DOHH2 (cell line): ENCODE results near the gene GYS2.

Source experiments
- H3F3A ChIP-seq: fragments of 200-600 bp; sonication (generic), shearing (Covaris generic); 2 replicates; pipeline ENCODE4 v1.6.0; 2016; ENCODE audit warnings: antibody characterized with exemption, mild to moderate bottlenecking; ENCODE audit not compliant: control insufficient read depth, insufficient read depth
- H3K27ac ChIP-seq: fragments of 200-600 bp; sonication (generic); 2 replicates; pipeline ENCODE4 v1.5.1; 2014; ENCODE audit warnings: low read depth, mild to moderate bottlenecking, low read length, moderate library complexity
- H3K27me3 ChIP-seq: fragments of 200-600 bp; sonication (generic); 2 replicates; pipeline ENCODE4 v1.6.1; 2014; ENCODE audit warnings: mild to moderate bottlenecking, low read length, mixed read lengths; ENCODE audit not compliant: control insufficient read depth
- H3K36me3 ChIP-seq: fragments of 200-600 bp; sonication (generic); 2 replicates; pipeline ENCODE4 v1.6.1; 2014; ENCODE audit warnings: mild to moderate bottlenecking, low read length, moderate library complexity, mixed read lengths; ENCODE audit not compliant: control insufficient read depth
- H3K4me1 ChIP-seq: fragments of 200-600 bp; sonication (generic); 2 replicates; pipeline ENCODE4 v1.6.1; 2014; ENCODE audit warnings: mild to moderate bottlenecking, low read length, mixed read lengths; ENCODE audit not compliant: control insufficient read depth
- H3K4me2 ChIP-seq: fragments of 200-600 bp; sonication (generic); 2 replicates; pipeline ENCODE4 v1.6.0; 2014; ENCODE audit warnings: mild to moderate bottlenecking, low read length, moderate library complexity
- H3K4me3 ChIP-seq: fragments of 200-600 bp; sonication (generic); 2 replicates; pipeline ENCODE4 v1.5.1; 2014; ENCODE audit warnings: mild to moderate bottlenecking, low read length, mixed read lengths
- H3K79me2 ChIP-seq: fragments of 200-600 bp; sonication (generic); 2 replicates; pipeline ENCODE4 v1.6.1; 2014; ENCODE audit warnings: mild to moderate bottlenecking, low read length, mixed read lengths; ENCODE audit not compliant: control insufficient read depth
- H3K9me2 ChIP-seq: fragments of 200-600 bp; sonication (generic); replicated peaks from 2 replicates; pipeline ENCODE4 v1.6.1; 2014; ENCODE audit warnings: mild to moderate bottlenecking, low read length, mixed read lengths; ENCODE audit not compliant: control insufficient read depth
- H3K9me3 ChIP-seq: fragments of 200-600 bp; sonication (generic); 2 replicates; pipeline ENCODE4 v1.6.1; 2014; ENCODE audit warnings: antibody characterized with exemption, low read length, mixed read lengths; ENCODE audit not compliant: control insufficient read depth, insufficient read depth
- H4K20me1 ChIP-seq: fragments of 200-600 bp; sonication (generic); 2 replicates; pipeline ENCODE4 v1.6.0; 2014; ENCODE audit warnings: low read depth, mild to moderate bottlenecking, antibody characterized with exemption, low read length, moderate library complexity; ENCODE audit not compliant: control insufficient read depth, insufficient read depth
- CTCF ChIP-seq: fragments of 200-600 bp; sonication (generic); IDR thresholded peaks from one replicate; pipeline ENCODE4 v1.5.1; 2014; ENCODE audit warnings: antibody characterized with exemption, mild to moderate bottlenecking, low read depth, low read length; ENCODE audit not compliant: poor library complexity, severe bottlenecking
- EZH2phosphoT487 ChIP-seq: fragments of 200-600 bp; sonication (generic); IDR thresholded peaks from 2 replicates; pipeline ENCODE4 v1.6.1; 2017; ENCODE audit warnings: borderline replicate concordance, mild to moderate bottlenecking, antibody characterized with exemption, low read length, moderate library complexity, mixed read lengths

The GYS2 gene

DNA sequence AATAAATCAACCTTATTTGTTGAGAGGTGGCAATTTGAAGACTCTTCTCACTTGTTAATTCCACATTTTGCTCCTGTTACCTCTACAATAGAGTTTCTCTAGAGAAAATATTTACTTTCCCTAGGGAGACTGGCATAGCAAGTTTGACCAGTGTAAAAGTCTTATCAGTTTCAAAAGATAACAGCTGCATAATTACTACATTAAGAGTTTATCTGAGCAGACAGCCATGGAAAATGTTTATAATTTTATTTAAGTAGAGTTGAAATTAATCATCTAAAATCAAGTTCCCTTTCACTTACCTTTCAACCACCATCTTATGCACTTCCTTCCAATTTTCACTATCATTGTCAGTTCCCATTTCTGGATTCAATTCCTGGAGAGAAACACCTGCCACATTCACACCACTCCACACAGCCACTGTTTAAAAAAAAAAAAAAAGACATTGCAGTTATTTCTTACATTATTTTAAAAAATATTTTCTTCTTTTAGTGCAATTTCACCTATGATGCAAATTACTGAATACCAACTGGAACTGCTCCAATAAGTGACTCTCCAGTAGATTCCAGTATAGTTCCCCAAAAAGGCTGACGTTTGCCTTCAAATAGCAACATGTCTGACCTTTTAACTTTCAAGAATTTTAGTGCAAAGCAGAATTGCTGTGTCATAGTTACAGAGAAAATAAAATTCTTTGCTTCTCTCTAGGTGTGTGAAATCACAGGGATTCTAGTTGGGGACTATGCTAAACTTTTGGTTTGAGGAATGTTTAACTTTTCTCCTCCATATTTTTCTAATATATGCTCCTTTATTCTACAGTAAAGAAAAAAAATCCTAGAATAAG is 33.6 kb upstream of the GYS2 start:
- Histone ChIP-seq H3F3A (peaks cover 55% of the 10 kb centered on the region), H3K36me3 (peaks cover 90% of the 10 kb centered on the region), H3K27me3 (no peaks in the 10 kb centered on the region), H3K9me2 (no peaks in the 10 kb centered on the region), H3K9me3 (no peaks in the 10 kb centered on the region), H3K4me3 (no peak overlapping the region), H3K27ac (no peak overlapping the region), H3K4me2 (no peak overlapping the region), H3K79me2 (peaks cover 32% of the 10 kb centered on the region), H4K20me1 (peaks cover 10% of the 10 kb centered on the region; the same call in 1 of the 2 replicates), H3K4me1 (no peaks in the 10 kb centered on the region)
- TF ChIP-seq CTCF (no peak), EZH2phosphoT487 (no peak)

DNA sequence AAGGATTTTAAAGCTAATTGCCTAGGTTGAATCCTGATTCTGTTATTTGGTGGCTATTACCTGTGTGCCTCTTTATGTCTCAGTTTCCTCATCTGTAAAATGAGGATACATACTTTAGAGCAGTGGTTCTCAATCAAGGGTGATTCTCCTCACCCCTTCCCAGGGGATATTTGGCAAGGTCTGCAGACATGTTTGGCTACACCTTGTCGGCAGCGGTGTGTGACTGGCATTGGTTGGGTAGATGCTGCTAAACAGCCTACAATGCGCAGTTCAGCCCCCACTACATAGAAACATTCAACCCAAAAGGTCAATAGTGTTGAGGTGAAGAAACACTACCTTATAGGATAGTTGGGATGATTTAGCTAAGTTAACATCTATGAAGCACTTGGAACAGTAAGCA is 29.6 kb upstream of the GYS2 start:
- Histone ChIP-seq H3K9me3 (no peaks in the 10 kb centered on the region), H3K79me2 (peaks cover 4% of the 10 kb centered on the region), H3K4me2 (no peak overlapping the region), H3K27ac (no peak overlapping the region), H3F3A (peaks cover 61% of the 10 kb centered on the region), H3K4me3 (no peak overlapping the region), H3K9me2 (no peaks in the 10 kb centered on the region), H3K36me3 (peaks cover 61% of the 10 kb centered on the region), H4K20me1 (0 out of 2 replicates have a peak, but pooled peaks cover 7% of the 10 kb centered on the region), H3K27me3 (no peaks in the 10 kb centered on the region), H3K4me1 (no peaks in the 10 kb centered on the region)
- no peak for TF ChIP-seq CTCF
- no peak for TF ChIP-seq EZH2phosphoT487

- H3K27me3 ChIP-seq = no peaks in the 10 kb centered on the region
- 0 out of 2 replicates have a peak, but pooled peaks cover 3% of the 10 kb centered on the region for H4K20me1 ChIP-seq
- TF ChIP-seq EZH2phosphoT487 = no peak
- no peak for TF ChIP-seq CTCF
- H3K4me3 ChIP-seq = no peak overlapping the region
- H3K4me1 ChIP-seq = no peaks in the 10 kb centered on the region
- H3K27ac ChIP-seq = no peak overlapping the region
- H3K79me2 ChIP-seq = no peaks in the 10 kb centered on the region
- peaks cover 36% of the 10 kb centered on the region for H3F3A ChIP-seq
- peaks cover 32% of the 10 kb centered on the region for H3K36me3 ChIP-seq
- H3K4me2 ChIP-seq = no peak overlapping the region
- no peaks in the 10 kb centered on the region for H3K9me3 ChIP-seq
- no peaks in the 10 kb centered on the region for H3K9me2 ChIP-seq
These were observed 26.7 kb upstream of the GYS2 start for GRCh38 chr12:21631367-21631766.
